HepG2 (cell line): Measurements from ENCODE around the gene SPG7. TPM values are rescaled to one million over a fixed set of nuclear protein-coding genes. Genes with fewer than 3 reads are reported as not detected.

ENCODE experiments used
- ATAC-seq: fragments of 200-7000 bp; cut with Tn5 transposase; 3 replicates; pipeline ENCODE4 v1.9.1; 2020; ENCODE audit warnings: mild to moderate bottlenecking, moderate library complexity
- BruUV-seq: library from RNA; stranded (reverse); fragments of 400-500 nt; replicated peaks from 2 replicates; lab custom pipeline; 2021; lab: Mats Ljungman, UMichigan
- CTCF ChIA-PET: fragments of 300-600 bp; formaldehyde crosslinking; extraction: SDS; loops from one replicate; lab custom pipeline; 2021; ENCODE audit warnings: low total read pairs, inconsistent platforms, low intra/inter-chr PET ratio; lab: Yijun Ruan, JAX
- POLR2A ChIA-PET: fragments of 350-600 bp; sonication (Branson Sonifier 250); formaldehyde crosslinking; loops from one replicate; lab custom pipeline; 2020; ENCODE audit warnings: antibody characterized with exemption, inconsistent platforms; lab: Yijun Ruan, JAX
- DNase-seq: peaks from one replicate; pipeline ENCODE4 v3.0.0-alpha.2; 2015; ENCODE audit warnings: low spot score
- FAIRE-seq: peaks from 3 replicates; lab custom pipeline; 2011; peaks lifted over from hg19 to GRCh38; lab: Jason Lieb, UNC
- H2AFZ ChIP-seq: one replicate; pipeline ENCODE4 v1.6.1; 2011; ENCODE audit warnings: low read length, inconsistent platforms
- H3K27ac ChIP-seq: fragments of 300-600 bp; 3 replicates; pipeline ENCODE4 v1.8.0; 2011; ENCODE audit warnings: mixed run types, mild to moderate bottlenecking, mixed read lengths, low read length, inconsistent platforms; ENCODE audit not compliant: insufficient read depth; ENCODE audit errors: extremely low read length
- H3K27me3 ChIP-seq, 2 experiments: fragments of 200-600 bp in 1 of 2; 2 replicates in 1 of 2; 3 replicates in 1 of 2; pipeline versions ENCODE4 v1.6.0 to v1.8.0; 2011; ENCODE audit warnings: low read length in 2 of 2, mild to moderate bottlenecking in 2 of 2, moderate library complexity in 2 of 2, inconsistent platforms in 1 of 2; ENCODE audit not compliant: insufficient read depth in 2 of 2, control insufficient read depth in 1 of 2
- H3K36me3 ChIP-seq, 2 experiments: fragments of 200-600 bp in 1 of 2; replicated peaks in 1 of 2; 2 replicates in 1 of 2; 3 replicates in 1 of 2; pipeline versions ENCODE4 v1.5.1 to v1.8.0; 2011; ENCODE audit warnings: low read length in 2 of 2, inconsistent platforms in 1 of 2; ENCODE audit not compliant: insufficient read depth in 2 of 2, control insufficient read depth in 1 of 2
- H3K4me1 ChIP-seq: 2 replicates; pipeline ENCODE4 v1.5.1; 2012; ENCODE audit warnings: low read length, inconsistent platforms; ENCODE audit not compliant: insufficient read depth
- H3K4me2 ChIP-seq: 2 replicates; pipeline ENCODE4 v1.6.0; 2011; ENCODE audit warnings: low read depth, low read length, inconsistent platforms
- H3K4me3 ChIP-seq, 3 experiments: fragments of 200-600 bp in 1 of 3; sonication (generic), shearing (Covaris generic) in 1 of 3; replicated peaks in 1 of 3; 2 replicates each; pipeline ENCODE4 v1.5.1; 2011 to 2016; ENCODE audit warnings: low read length in 3 of 3, inconsistent platforms in 2 of 3, low read depth in 2 of 3, mild to moderate bottlenecking in 2 of 3, control low read depth in 1 of 3, mixed read lengths in 1 of 3; ENCODE audit not compliant: insufficient read depth in 1 of 3
- H3K79me2 ChIP-seq: one replicate; pipeline ENCODE4 v1.6.1; 2011; ENCODE audit warnings: low read length, inconsistent platforms; ENCODE audit not compliant: insufficient read depth
- H3K9ac ChIP-seq: 2 replicates; pipeline ENCODE4 v1.6.0; 2011; ENCODE audit warnings: mild to moderate bottlenecking, low read depth, low read length, inconsistent platforms; ENCODE audit not compliant: insufficient read depth
- H3K9me3 ChIP-seq: 2 replicates; pipeline ENCODE4 v1.5.1; 2012; ENCODE audit warnings: mild to moderate bottlenecking, low read length
- H4K20me1 ChIP-seq: 2 replicates; pipeline ENCODE4 v1.6.0; 2011; ENCODE audit warnings: inconsistent platforms, mild to moderate bottlenecking, low read length, moderate library complexity; ENCODE audit not compliant: insufficient read depth
- ZBTB7A ChIP-seq: sonication (generic); formaldehyde crosslinking; IDR thresholded peaks from 2 replicates; pipeline ENCODE4 v1.8.0; 2022; ENCODE audit warnings: mild to moderate bottlenecking, missing genetic modification reagents
- ZNF274 ChIP-seq: sonication (generic); formaldehyde crosslinking; IDR thresholded peaks from 2 replicates; pipeline ENCODE4 v1.5.1; 2020; ENCODE audit warnings: mild to moderate bottlenecking, missing genetic modification reagents
- ZNF441 ChIP-seq: sonication (generic); formaldehyde crosslinking; IDR thresholded peaks from 2 replicates; pipeline ENCODE4 v1.7.0; 2021; ENCODE audit warnings: missing genetic modification reagents, borderline replicate concordance
- ZSCAN21 ChIP-seq: sonication (generic); formaldehyde crosslinking; IDR thresholded peaks from 2 replicates; pipeline ENCODE4 v1.8.0; 2022; ENCODE audit warnings: mild to moderate bottlenecking, missing genetic modification reagents, moderate library complexity, borderline replicate concordance
- WGBS: methylation state at CpG from one replicate; pipeline ENCODE4 v1.1.6; 2017; ENCODE audit warnings: low lambda C conversion rate; 5-methylcytosine and 5-hydroxymethylcytosine counted together
- in situ Hi-C: cut with HindIII; loops from 2 replicates; pipeline ENCODE4 v1.10.0; 2017; ENCODE audit warnings: low pct_unique_long_range_greater_than_20kb; ENCODE audit not compliant: extremely low pct_ligation_motif_present
- intact Hi-C: fragments of 100-400 bp; cut with micrococcal nuclease; formaldehyde crosslinking; loops from one replicate; pipeline ENCODE4 v1.10.0; 2022; ENCODE audit not compliant: unreplicated experiment
- polyA plus RNA-seq, 8 experiments: library from polyadenylated mRNA; depleted of rRNA in 3 of 8; stranded (reverse) in 7 of 8; unstranded in 1 of 8; fragments of >200 nt; fragmentation: Illumina TruSeq in 4 of 8; extraction: Trizol in 4 of 8; gene quantifications; 2 replicates each; pipeline versions ENCODE4 v1.2.1 to v1.2.3, GENCODE V29; 2011 to 2016; ENCODE audit warnings: low read depth in 4 of 8, missing spikeins in 1 of 8, mixed read lengths in 1 of 8; ENCODE audit not compliant: insufficient read depth in 1 of 8
- total RNA-seq, 5 experiments: library from RNA; depleted of rRNA; stranded (reverse); fragments of >200 nt; fragmentation: Illumina TruSeq; extraction: Trizol; gene quantifications; 2 replicates each; pipeline ENCODE4 v1.2.3, GENCODE V29; 2016; ENCODE audit warnings: low read depth in 1 of 5
- TF ChIP-seq, protein P1 (sequence below): sonication (generic); formaldehyde crosslinking; IDR thresholded peaks from 2 replicates; pipeline ENCODE4 v1.5.1; 2020; ENCODE audit warnings: mild to moderate bottlenecking, missing genetic modification reagents, moderate library complexity
- TF ChIP-seq, protein P2 (sequence below): sonication (generic); formaldehyde crosslinking; IDR thresholded peaks from 2 replicates; pipeline ENCODE4 v1.5.0; 2020; ENCODE audit warnings: missing genetic modification reagents, mild to moderate bottlenecking, borderline replicate concordance
- TF ChIP-seq, protein P3 (sequence below): sonication (generic); formaldehyde crosslinking; IDR thresholded peaks from 2 replicates; pipeline ENCODE4 v1.4.0; 2020; ENCODE audit warnings: missing genetic modification reagents

The SPG7 gene
- total and polyA plus RNA-seq, 2 of the 13 experiments (the other 11 are each of a cell fraction or from before 2014, with no cell fraction given), result 66.0 to 136 TPM

DNA sequence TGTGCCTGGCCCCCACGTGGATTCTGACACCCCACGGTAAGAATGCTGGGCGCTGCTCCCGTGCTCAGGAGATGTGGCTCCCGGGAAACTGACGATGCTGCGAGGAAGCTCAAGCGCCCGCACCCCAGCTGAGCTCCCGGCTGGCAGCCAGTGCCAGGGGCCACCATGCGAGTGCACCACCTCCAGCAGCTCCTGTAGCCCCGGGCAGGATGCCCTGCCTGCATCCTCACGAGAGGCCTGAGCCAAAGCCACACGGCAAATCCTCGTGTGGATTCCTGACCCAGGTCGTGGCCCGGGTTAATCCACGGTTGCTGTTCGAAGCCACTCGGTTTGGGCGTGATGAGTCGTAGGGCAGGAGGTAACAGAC is 93.7 kb downstream of the SPG7 start:
- Histone ChIP-seq H2AFZ (no peak overlapping the region), H3K4me3 (no peak overlapping the region), H3K9me3 (no peaks in the 10 kb centered on the region), H3K27me3 (peaks cover 11 to 25% of the 10 kb centered on the region in 2 experiments; a peak in 4 of 5 replicates), H3K4me2 (no peak overlapping the region), H3K36me3 (no peaks in the 10 kb centered on the region), H3K4me1 (peaks cover 21% of the 10 kb centered on the region; the same call in 1 of the 2 replicates), H3K9ac (no peak overlapping the region), H3K79me2 (no peaks in the 10 kb centered on the region), H3K27ac (no peak overlapping the region), H4K20me1 (no peaks in the 10 kb centered on the region)
- POLR2A ChIA-PET, result no interaction called here
- CTCF ChIA-PET, result no interaction called here
- BruUV-seq, result no TSS peak
- in situ Hi-C loops, result loop anchor here (5.0 kb wide), 1 partner anchor 40 kb away; no protein-coding TSS in a partner anchor
- FAIRE-seq, result no peak
- ATAC-seq, result no peak
- intact Hi-C loops, result no loop called here
- DNase-seq, result no peak
- TF ChIP-seq ZNF274 (CRISPR knock-in tag), result no peak
- WGBS, result 47% methylated on average over 22 of the region's 22 CpGs

DNA sequence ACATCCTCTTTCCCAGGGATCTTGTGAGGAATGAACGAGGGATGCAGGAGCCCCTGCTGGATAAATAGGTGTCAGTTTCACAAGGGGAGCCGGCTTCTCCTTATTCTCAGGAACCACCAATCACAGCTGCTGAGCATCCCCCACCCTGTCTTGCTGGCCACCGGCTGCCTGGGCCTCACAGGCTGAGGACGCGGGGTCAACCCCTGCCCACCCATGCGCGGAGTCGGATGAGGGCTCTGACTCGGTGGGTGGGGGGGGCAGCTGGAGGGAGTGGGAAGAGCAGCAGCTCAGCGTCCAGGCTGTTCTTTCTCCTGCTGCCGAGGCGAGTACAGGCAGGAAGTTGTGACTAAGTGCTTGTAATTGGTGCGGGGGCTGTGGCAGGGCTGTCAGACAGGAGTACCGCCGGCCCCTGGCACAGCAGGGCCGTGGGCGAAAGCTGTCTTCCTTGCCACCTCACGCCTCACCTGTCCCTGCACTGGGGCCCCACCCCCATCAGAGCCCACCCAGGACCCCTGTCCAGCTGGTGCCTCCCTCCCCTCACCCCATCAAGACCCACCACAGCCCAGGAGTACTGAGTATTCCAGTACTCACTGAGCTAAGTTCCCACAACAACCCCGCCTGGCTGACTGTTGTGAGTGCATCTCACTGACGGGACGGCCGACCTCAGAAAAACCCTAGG is 94.2 kb downstream of the SPG7 start:
- Histone ChIP-seq H4K20me1 (no peaks in the 10 kb centered on the region), H3K36me3 (no peaks in the 10 kb centered on the region), H3K9me3 (no peaks in the 10 kb centered on the region), H3K4me2 (peak overlapping the region; percentile 18; the same call in 1 of the 2 replicates), H2AFZ (no peak overlapping the region), H3K9ac (no peak overlapping the region), H3K79me2 (no peaks in the 10 kb centered on the region), H3K4me1 (peaks cover 24% of the 10 kb centered on the region), H3K27ac (no peak overlapping the region), H3K27me3 (peaks cover 9 to 22% of the 10 kb centered on the region in 2 experiments), H3K4me3 (peak overlapping the region in 1 of 3 experiments; percentile 6; a peak in 1 of 6 replicates)
- no TSS peak for BruUV-seq
- in situ Hi-C loops, result loop anchor here (5.0 kb wide), 1 partner anchor 40 kb away; no protein-coding TSS in a partner anchor
- ChIA-PET CTCF (no interaction called here), POLR2A (no interaction called here)
- TF ChIP-seq ZNF441 (peak; percentile 71; the same call in 1 of the 2 replicates), ZBTB7A (CRISPR knock-in tag) (no peak), ZSCAN21 (CRISPR knock-in tag) (peak; percentile 99)
- TF ChIP-seq, protein P1, sequence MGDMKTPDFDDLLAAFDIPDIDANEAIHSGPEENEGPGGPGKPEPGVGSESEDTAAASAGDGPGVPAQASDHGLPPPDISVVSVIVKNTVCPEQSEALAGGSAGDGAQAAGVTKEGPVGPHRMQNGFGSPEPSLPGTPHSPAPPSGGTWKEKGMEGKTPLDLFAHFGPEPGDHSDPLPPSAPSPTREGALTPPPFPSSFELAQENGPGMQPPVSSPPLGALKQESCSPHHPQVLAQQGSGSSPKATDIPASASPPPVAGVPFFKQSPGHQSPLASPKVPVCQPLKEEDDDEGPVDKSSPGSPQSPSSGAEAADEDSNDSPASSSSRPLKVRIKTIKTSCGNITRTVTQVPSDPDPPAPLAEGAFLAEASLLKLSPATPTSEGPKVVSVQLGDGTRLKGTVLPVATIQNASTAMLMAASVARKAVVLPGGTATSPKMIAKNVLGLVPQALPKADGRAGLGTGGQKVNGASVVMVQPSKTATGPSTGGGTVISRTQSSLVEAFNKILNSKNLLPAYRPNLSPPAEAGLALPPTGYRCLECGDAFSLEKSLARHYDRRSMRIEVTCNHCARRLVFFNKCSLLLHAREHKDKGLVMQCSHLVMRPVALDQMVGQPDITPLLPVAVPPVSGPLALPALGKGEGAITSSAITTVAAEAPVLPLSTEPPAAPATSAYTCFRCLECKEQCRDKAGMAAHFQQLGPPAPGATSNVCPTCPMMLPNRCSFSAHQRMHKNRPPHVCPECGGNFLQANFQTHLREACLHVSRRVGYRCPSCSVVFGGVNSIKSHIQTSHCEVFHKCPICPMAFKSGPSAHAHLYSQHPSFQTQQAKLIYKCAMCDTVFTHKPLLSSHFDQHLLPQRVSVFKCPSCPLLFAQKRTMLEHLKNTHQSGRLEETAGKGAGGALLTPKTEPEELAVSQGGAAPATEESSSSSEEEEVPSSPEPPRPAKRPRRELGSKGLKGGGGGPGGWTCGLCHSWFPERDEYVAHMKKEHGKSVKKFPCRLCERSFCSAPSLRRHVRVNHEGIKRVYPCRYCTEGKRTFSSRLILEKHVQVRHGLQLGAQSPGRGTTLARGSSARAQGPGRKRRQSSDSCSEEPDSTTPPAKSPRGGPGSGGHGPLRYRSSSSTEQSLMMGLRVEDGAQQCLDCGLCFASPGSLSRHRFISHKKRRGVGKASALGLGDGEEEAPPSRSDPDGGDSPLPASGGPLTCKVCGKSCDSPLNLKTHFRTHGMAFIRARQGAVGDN (CRISPR knock-in tag), result peak; percentile 30
- TF ChIP-seq, protein P2, sequence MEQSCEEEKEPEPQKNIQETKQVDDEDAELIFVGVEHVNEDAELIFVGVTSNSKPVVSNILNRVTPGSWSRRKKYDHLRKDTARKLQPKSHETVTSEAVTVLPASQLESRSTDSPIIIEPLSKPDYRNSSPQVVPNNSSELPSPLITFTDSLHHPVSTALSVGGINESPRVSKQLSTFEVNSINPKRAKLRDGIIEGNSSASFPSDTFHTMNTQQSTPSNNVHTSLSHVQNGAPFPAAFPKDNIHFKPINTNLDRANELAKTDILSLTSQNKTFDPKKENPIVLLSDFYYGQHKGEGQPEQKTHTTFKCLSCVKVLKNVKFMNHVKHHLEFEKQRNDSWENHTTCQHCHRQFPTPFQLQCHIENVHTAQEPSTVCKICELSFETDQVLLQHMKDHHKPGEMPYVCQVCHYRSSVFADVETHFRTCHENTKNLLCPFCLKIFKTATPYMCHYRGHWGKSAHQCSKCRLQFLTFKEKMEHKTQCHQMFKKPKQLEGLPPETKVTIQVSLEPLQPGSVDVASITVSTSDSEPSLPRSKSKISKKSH (CRISPR knock-in tag), result no peak
- TF ChIP-seq, protein P3, sequence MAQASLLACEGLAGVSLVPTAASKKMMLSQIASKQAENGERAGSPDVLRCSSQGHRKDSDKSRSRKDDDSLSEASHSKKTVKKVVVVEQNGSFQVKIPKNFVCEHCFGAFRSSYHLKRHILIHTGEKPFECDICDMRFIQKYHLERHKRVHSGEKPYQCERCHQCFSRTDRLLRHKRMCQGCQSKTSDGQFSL (CRISPR knock-in tag), result peak; percentile 83
- FAIRE-seq (no peak), ATAC-seq (peak; percentile 47), DNase-seq (no peak)
- intact Hi-C loops, result no loop called here
- 3% methylated on average over 16 of the region's 22 CpGs for WGBS
